AG04450 (cell line): ENCODE measurements around the gene LCP1. TPM values are rescaled to one million over a fixed set of nuclear protein-coding genes. Genes with fewer than 3 reads are reported as not detected.

Experiments used
- CTCF ChIA-PET: fragments of 300-600, 350-600 bp; formaldehyde crosslinking; extraction: SDS; loops from one replicate; lab custom pipeline; 2022; ENCODE audit warnings: antibody characterized with exemption, inconsistent platforms; lab: Charles Lee
- POLR2A ChIA-PET: fragments of 350-600 bp; formaldehyde crosslinking; extraction: SDS; loops from one replicate; lab custom pipeline; 2021; ENCODE audit warnings: antibody characterized with exemption, inconsistent platforms; lab: Yijun Ruan, JAX
- DNase-seq: peaks from one replicate; pipeline ENCODE4 v3.0.0-alpha.2; 2011; ENCODE audit warnings: low read depth, low spot score
- H3K27ac ChIP-seq: one replicate; pipeline ENCODE4 v1.5.1; 2012; ENCODE audit warnings: low read depth, low read length, control low read depth
- H3K27me3 ChIP-seq: one replicate; pipeline ENCODE4 v1.6.0; 2012; ENCODE audit warnings: low read length; ENCODE audit not compliant: control insufficient read depth, insufficient read depth
- H3K4me3 ChIP-seq: 2 replicates; pipeline ENCODE4 v1.5.1; 2011; ENCODE audit warnings: mild to moderate bottlenecking, low read depth, low read length, control low read depth
- H3K9me3 ChIP-seq: 2 replicates; pipeline ENCODE4 v1.5.1; 2012; ENCODE audit warnings: low read length; ENCODE audit not compliant: control insufficient read depth, insufficient read depth
- CTCF ChIP-seq: IDR thresholded peaks from 2 replicates; pipeline ENCODE4 v1.5.1; 2011; ENCODE audit warnings: low read depth, low read length, control low read depth, inconsistent platforms
- polyA plus RNA-seq: library from polyadenylated mRNA; depleted of rRNA; stranded (reverse); fragments of >200 nt; gene quantifications from 2 replicates; pipeline ENCODE4 v1.2.3, GENCODE V29; 2011

Gene LCP1
- polyA plus RNA-seq, 1 experiment = not detected

- Histone ChIP-seq H3K9me3 (no peaks in the 10 kb centered on the region), H3K27ac (no peak overlapping the region), H3K27me3 (peaks cover 2% of the 10 kb centered on the region), H3K4me3 (no peak overlapping the region)
- no peak for TF ChIP-seq CTCF
- CTCF ChIA-PET = interaction anchor here (1.0 kb wide), 1 partner anchor 12 kb away, joined by 9 read pairs; no protein-coding TSS in a partner anchor
- POLR2A ChIA-PET = interaction anchor here (0.6 kb wide), 1 partner anchor 63 kb away, joined by 3 read pairs; no protein-coding TSS in a partner anchor
- no peak for DNase-seq
Observed at GRCh38 chr13:46114613-46115012, 67.4 kb downstream of the LCP1 start.

- no peak for TF ChIP-seq CTCF
- no peak for DNase-seq
- ChIA-PET POLR2A (no interaction called here), CTCF (interaction anchor here (1.0 to 1.6 kb wide), 2 partner anchors 13 to 491 kb away, joined by 3 to 5 read pairs; no protein-coding TSS in a partner anchor)
- no peaks in the 10 kb centered on the region for H3K9me3 ChIP-seq
- no peak overlapping the region for H3K4me3 ChIP-seq
- no peak overlapping the region for H3K27ac ChIP-seq
- H3K27me3 ChIP-seq = peaks cover 4% of the 10 kb centered on the region
Observed at GRCh38 chr13:46113596-46113995, 68.4 kb downstream of the LCP1 start.

GRCh38 chr13:46111151-46111550 lies 70.8 kb downstream of the LCP1 start:
- ChIA-PET CTCF (no interaction called here), POLR2A (no interaction called here)
- no peak for TF ChIP-seq CTCF
- H3K27me3 ChIP-seq = peaks cover 4% of the 10 kb centered on the region
- H3K9me3 ChIP-seq = no peaks in the 10 kb centered on the region
- no peak overlapping the region for H3K4me3 ChIP-seq
- H3K27ac ChIP-seq = no peak overlapping the region
- DNase-seq = no peak

GRCh38 chr13:46109451-46109850 lies 72.5 kb downstream of the LCP1 start:
- no peak for TF ChIP-seq CTCF
- Histone ChIP-seq H3K27ac (no peak overlapping the region), H3K27me3 (peaks cover 4% of the 10 kb centered on the region), H3K9me3 (no peaks in the 10 kb centered on the region), H3K4me3 (no peak overlapping the region)
- no peak for DNase-seq
- CTCF ChIA-PET = interaction anchor here (1.0 kb wide), 2 partner anchors 17 kb away, joined by 3 to 5 read pairs; no protein-coding TSS in a partner anchor
- POLR2A ChIA-PET = no interaction called here

- H3K27ac ChIP-seq = no peak overlapping the region
- no peak for DNase-seq
- ChIA-PET CTCF (no interaction called here), POLR2A (no interaction called here)
- no peaks in the 10 kb centered on the region for H3K9me3 ChIP-seq
- H3K4me3 ChIP-seq = no peak overlapping the region
- H3K27me3 ChIP-seq = peaks cover 4% of the 10 kb centered on the region
- no peak for TF ChIP-seq CTCF
Observed at GRCh38 chr13:46106839-46107371, 75.1 kb downstream of the LCP1 start.
